H9 (cell line): ENCODE results near the gene MKRN3. TPM values are rescaled to one million over a fixed set of nuclear protein-coding genes. Genes with fewer than 3 reads are reported as not detected.
A peak's percentile ranks its signal among the peaks of the same experiment; 100 is the strongest.

ENCODE experiments used
- DNase-seq: peaks from one replicate; pipeline ENCODE4 v3.0.0-alpha.2; 2017
- H2AFZ ChIP-seq: one replicate; pipeline ENCODE4 v1.6.1; 2013; ENCODE audit warnings: mild to moderate bottlenecking, low read length, control low read depth, moderate library complexity
- H2AK5ac ChIP-seq: 2 replicates; pipeline ENCODE4 v1.6.1; 2013; ENCODE audit warnings: low read length, control low read depth, mixed read lengths; ENCODE audit not compliant: insufficient read length
- H2BK120ac ChIP-seq: one replicate; pipeline ENCODE4 v1.6.1; 2013; ENCODE audit warnings: low read depth, mild to moderate bottlenecking, low read length, control low read depth, inconsistent platforms; ENCODE audit not compliant: poor library complexity, severe bottlenecking
- H2BK12ac ChIP-seq: 2 replicates; pipeline ENCODE4 v1.6.1; 2013; ENCODE audit warnings: low read length, control low read depth, mixed read lengths, low read depth; ENCODE audit not compliant: insufficient read length
- H2BK15ac ChIP-seq: 2 replicates; pipeline ENCODE4 v1.6.1; 2013; ENCODE audit warnings: low read depth, low read length, control low read depth
- H2BK20ac ChIP-seq: one replicate; pipeline ENCODE4 v1.6.1; 2013; ENCODE audit warnings: low read depth, mild to moderate bottlenecking, low read length, control low read depth, inconsistent platforms; ENCODE audit not compliant: poor library complexity, severe bottlenecking
- H2BK5ac ChIP-seq: 2 replicates; pipeline ENCODE4 v1.6.1; 2013; ENCODE audit warnings: low read length, control low read depth, mixed read lengths; ENCODE audit not compliant: insufficient read length
- H3K14ac ChIP-seq: 2 replicates; pipeline ENCODE4 v1.6.1; 2013; ENCODE audit warnings: low read length, control low read depth; ENCODE audit not compliant: insufficient read depth
- H3K18ac ChIP-seq: 2 replicates; pipeline ENCODE4 v1.6.1; 2013; ENCODE audit warnings: low read depth, mild to moderate bottlenecking, mixed read lengths, low read length, control low read depth; ENCODE audit not compliant: insufficient read length
- H3K23ac ChIP-seq: 2 replicates; pipeline ENCODE4 v1.6.1; 2013; ENCODE audit warnings: low read length, control low read depth, mixed read lengths, low read depth; ENCODE audit not compliant: insufficient read length
- H3K23me2 ChIP-seq: 2 replicates; pipeline ENCODE4 v1.6.1; 2013; ENCODE audit warnings: low read depth, mild to moderate bottlenecking, mixed read lengths, low read length, control low read depth; ENCODE audit not compliant: insufficient read length, poor library complexity, severe bottlenecking
- H3K27ac ChIP-seq: 2 replicates; pipeline ENCODE4 v1.5.1; 2013; ENCODE audit warnings: low read length, control low read depth, mixed read lengths, low read depth; ENCODE audit not compliant: insufficient read length
- H3K27me3 ChIP-seq: 2 replicates; pipeline ENCODE4 v1.6.1; 2013; ENCODE audit warnings: low read length, control low read depth, inconsistent platforms; ENCODE audit not compliant: insufficient read depth
- H3K4ac ChIP-seq: 2 replicates; pipeline ENCODE4 v1.6.1; 2013; ENCODE audit warnings: low read depth, mild to moderate bottlenecking, control low read depth, inconsistent platforms, low read length, moderate library complexity
- H3K4me1 ChIP-seq: 2 replicates; pipeline ENCODE4 v1.6.1; 2013; ENCODE audit warnings: low read length, control low read depth, inconsistent platforms; ENCODE audit not compliant: insufficient read depth
- H3K4me2 ChIP-seq: 2 replicates; pipeline ENCODE4 v1.6.1; 2013; ENCODE audit warnings: low read length, control low read depth, mixed read lengths; ENCODE audit not compliant: insufficient read length, insufficient read depth
- H3K56ac ChIP-seq: 2 replicates; pipeline ENCODE4 v1.6.1; 2013; ENCODE audit warnings: low read depth, mild to moderate bottlenecking, mixed read lengths, low read length, control low read depth; ENCODE audit not compliant: insufficient read length
- H3K79me1 ChIP-seq: 2 replicates; pipeline ENCODE4 v1.6.1; 2013; ENCODE audit warnings: low read depth, mild to moderate bottlenecking, moderate library complexity, low read length, control low read depth, inconsistent platforms; ENCODE audit not compliant: insufficient read depth, poor library complexity, severe bottlenecking
- H3K79me2 ChIP-seq: 2 replicates; pipeline ENCODE4 v1.6.1; 2013; ENCODE audit warnings: low read length, control low read depth, inconsistent platforms; ENCODE audit not compliant: insufficient read depth
- H3K9ac ChIP-seq: 2 replicates; pipeline ENCODE4 v1.6.1; 2013; ENCODE audit warnings: low read length, control low read depth, mixed read lengths; ENCODE audit not compliant: insufficient read length; ENCODE audit errors: extremely low read depth
- H3K9me3 ChIP-seq: one replicate; pipeline ENCODE4 v1.6.1; 2013; ENCODE audit warnings: low read depth, low read length, inconsistent platforms; ENCODE audit not compliant: control insufficient read depth
- H3T11ph ChIP-seq: one replicate; pipeline ENCODE4 v1.6.1; 2013; ENCODE audit warnings: mild to moderate bottlenecking, low read length, control low read depth, inconsistent platforms
- H4K20me1 ChIP-seq: one replicate; pipeline ENCODE4 v1.6.1; 2013; ENCODE audit not compliant: control insufficient read depth, insufficient read length, insufficient read depth
- H4K5ac ChIP-seq: 2 replicates; pipeline ENCODE4 v1.6.1; 2013; ENCODE audit warnings: low read depth, mild to moderate bottlenecking, mixed read lengths, low read length, control low read depth; ENCODE audit not compliant: insufficient read length
- H4K8ac ChIP-seq: replicated peaks from 2 replicates; pipeline ENCODE4 v1.6.1; 2013; ENCODE audit warnings: low read length, control low read depth, mixed read lengths, low read depth; ENCODE audit not compliant: insufficient read length
- H4K91ac ChIP-seq: 2 replicates; pipeline ENCODE4 v1.6.1; 2013; ENCODE audit warnings: low read depth, mild to moderate bottlenecking, moderate library complexity, mixed read lengths, low read length, control low read depth; ENCODE audit not compliant: insufficient read length
- H3K27ac Mint-ChIP-seq, 3 experiments: 2 replicates in 2 of 3; 3 replicates in 1 of 3; pipeline ENCODE4 v1.8.0; 2020 to 2021; ENCODE audit warnings: mixed read lengths in 3 of 3, mild to moderate bottlenecking in 1 of 3, moderate library complexity in 1 of 3
- H3K27me3 Mint-ChIP-seq: 2 replicates; pipeline ENCODE4 v1.8.0; 2021; ENCODE audit warnings: low read depth, mild to moderate bottlenecking, moderate library complexity, mixed read lengths
- H3K36me3 Mint-ChIP-seq, 3 experiments: 2 replicates in 2 of 3; 3 replicates in 1 of 3; pipeline ENCODE4 v1.8.0; 2020 to 2021; ENCODE audit warnings: low read depth in 3 of 3, mixed read lengths in 3 of 3; ENCODE audit not compliant: insufficient read depth in 1 of 3
- H3K4me1 Mint-ChIP-seq, 2 experiments: 2 replicates each; pipeline ENCODE4 v1.8.0; 2020; ENCODE audit warnings: mixed read lengths in 2 of 2
- H3K4me3 Mint-ChIP-seq, 2 experiments: 2 replicates in 1 of 2; 3 replicates in 1 of 2; pipeline ENCODE4 v1.8.0; 2020 to 2021; ENCODE audit warnings: mild to moderate bottlenecking in 2 of 2, mixed read lengths in 2 of 2, moderate library complexity in 1 of 2
- H3K9me3 Mint-ChIP-seq, 2 experiments: 2 replicates in 1 of 2; 3 replicates in 1 of 2; pipeline ENCODE4 v1.8.0; 2020; ENCODE audit warnings: mild to moderate bottlenecking in 2 of 2, mixed read lengths in 2 of 2, moderate library complexity in 1 of 2
- CTCF ChIP-seq: fragments of 200-600 bp; sonication (generic); conservative IDR thresholded peaks from 3 replicates; pipeline ENCODE4 v1.8.0; 2021; ENCODE audit warnings: antibody characterized with exemption, mild to moderate bottlenecking
- WGBS: extraction: QIAGEN DNeasy Blood & Tissue Kit; methylation state at CpG from one replicate; pipeline ENCODE4 v1.1.7; 2013; ENCODE audit warnings: missing lambda C conversion rate, low lambda C conversion rate, mixed read lengths; ENCODE audit not compliant: insufficient read length; ENCODE audit errors: extremely low coverage; 5-methylcytosine and 5-hydroxymethylcytosine counted together
- total RNA-seq: library from RNA; stranded (reverse); gene quantifications from 2 replicates; pipeline ENCODE4 v1.2.1, GENCODE V29; 2021

The MKRN3 gene
- total RNA-seq, 1 experiment from 2014 or later, result not detected

GRCh38 chr15:23574742-23575141 is 9.3 kb downstream of the MKRN3 start:
- Mint-ChIP-seq H3K4me3 (no peak overlapping the region), H3K27me3 (no peaks in the 10 kb centered on the region), H3K9me3 (peaks cover 46 to 57% of the 10 kb centered on the region in 2 experiments), H3K4me1 (no peaks in the 10 kb centered on the region; a peak in 1 of 4 replicates), H3K36me3 (0 out of 7 replicates have a peak, but pooled peaks cover 0 to 2% (median 0%) of the 10 kb centered on the region in 3 experiments), H3K27ac (no peak overlapping the region)
- peaks cover 38% of the 10 kb centered on the region for H3K9me3 ChIP-seq
- peak; percentile 44 for TF ChIP-seq CTCF
- no peaks in the 10 kb centered on the region for H3K79me2 ChIP-seq
- H3K79me1 ChIP-seq, result no peaks in the 10 kb centered on the region
- H3K18ac ChIP-seq, result no peak overlapping the region
- no peak overlapping the region for H2BK12ac ChIP-seq
- no peak overlapping the region for H2BK20ac ChIP-seq
- no peak overlapping the region for H3K56ac ChIP-seq
- H3K9ac ChIP-seq, result no peak overlapping the region
- no peak overlapping the region for H2BK15ac ChIP-seq
- no peak overlapping the region for H4K91ac ChIP-seq
- H3K27me3 ChIP-seq, result no peaks in the 10 kb centered on the region
- no peak overlapping the region; the same call in 1 of the 2 replicates for H3K14ac ChIP-seq
- H3K4ac ChIP-seq, result no peak overlapping the region
- no peak overlapping the region for H4K8ac ChIP-seq
- no peak overlapping the region for H2BK120ac ChIP-seq
- no peak overlapping the region for H2AFZ ChIP-seq
- H3K4me2 ChIP-seq, result no peak overlapping the region
- H2BK5ac ChIP-seq, result no peak overlapping the region
- no CpG with 5 or more reads among the region's 3 CpGs for WGBS
- H3K23ac ChIP-seq, result no peak overlapping the region
- H3T11ph ChIP-seq, result no peak overlapping the region
- no peaks in the 10 kb centered on the region for H3K4me1 ChIP-seq
- H2AK5ac ChIP-seq, result no peak overlapping the region
- H4K5ac ChIP-seq, result no peak overlapping the region
- H4K20me1 ChIP-seq, result no peaks in the 10 kb centered on the region
- H3K23me2 ChIP-seq, result no peaks in the 10 kb centered on the region
- H3K27ac ChIP-seq, result no peak overlapping the region
- DNase-seq, result peak; percentile 29
